Neural cell (in vitro differentiated cells): ENCODE measurements around the gene PTEN. TPM values are rescaled to one million over a fixed set of nuclear protein-coding genes. Genes with fewer than 3 reads are reported as not detected.

Source experiments
- H2AFZ ChIP-seq: fragments of 200-600, 300-800 bp; sonication (generic), shearing (Covaris generic); 2 replicates; pipeline ENCODE4 v1.6.0; 2014; ENCODE audit warnings: low read depth, mild to moderate bottlenecking, antibody characterized with exemption, low read length, moderate library complexity
- H3F3A ChIP-seq: fragments of 200-600 bp; shearing (Covaris generic); 2 replicates; pipeline ENCODE4 v1.6.1; 2016; ENCODE audit warnings: mild to moderate bottlenecking, moderate library complexity, mixed read lengths, antibody characterized with exemption, low read length; ENCODE audit not compliant: insufficient read depth, poor library complexity, severe bottlenecking
- H3K27ac ChIP-seq: fragments of 200-600, 300-800 bp; sonication (generic), shearing (Covaris generic); 2 replicates; pipeline ENCODE4 v1.5.1; 2014; ENCODE audit warnings: mild to moderate bottlenecking, low read length, moderate library complexity
- H3K27me3 ChIP-seq: fragments of 300-800, 200-600 bp; sonication (generic), shearing (Covaris generic); 2 replicates; pipeline ENCODE4 v1.6.0; 2014; ENCODE audit warnings: mild to moderate bottlenecking, low read depth, low read length, moderate library complexity; ENCODE audit not compliant: insufficient read depth
- H3K36me3 ChIP-seq: fragments of 300-800, 200-600 bp; sonication (generic), shearing (Covaris generic); 2 replicates; pipeline ENCODE4 v1.5.1; 2014; ENCODE audit warnings: mild to moderate bottlenecking, antibody characterized with exemption, low read length, moderate library complexity; ENCODE audit not compliant: insufficient read depth
- H3K4me2 ChIP-seq: fragments of 300-800, 200-600 bp; sonication (generic), shearing (Covaris generic); 2 replicates; pipeline ENCODE4 v1.6.0; 2014; ENCODE audit warnings: mild to moderate bottlenecking, low read length
- H3K4me3 ChIP-seq: fragments of 300-800, 200-600 bp; sonication (generic), shearing (Covaris generic); 2 replicates; pipeline ENCODE4 v1.5.1; 2014; ENCODE audit warnings: mild to moderate bottlenecking, low read length, moderate library complexity
- H3K79me2 ChIP-seq: fragments of 200-600 bp; shearing (Covaris generic); replicated peaks from 2 replicates; pipeline ENCODE4 v1.6.0; 2014; ENCODE audit warnings: mild to moderate bottlenecking, low read length, moderate library complexity; ENCODE audit not compliant: insufficient read depth
- H3K9ac ChIP-seq: fragments of 300-800, 200-600 bp; sonication (generic), shearing (Covaris generic); 2 replicates; pipeline ENCODE4 v1.6.1; 2016; ENCODE audit warnings: mild to moderate bottlenecking, low read length, mixed read lengths
- H3K9me2 ChIP-seq: fragments of 200-600 bp; shearing (Covaris generic); 2 replicates; pipeline ENCODE4 v1.6.1; 2016; ENCODE audit warnings: mild to moderate bottlenecking, low read length, mixed read lengths; ENCODE audit not compliant: insufficient read depth
- H3K9me3 ChIP-seq: fragments of 200-600, 300-800 bp; sonication (generic), shearing (Covaris generic); 2 replicates; pipeline ENCODE4 v1.6.1; 2016; ENCODE audit warnings: mild to moderate bottlenecking, mixed run types, low read length, moderate library complexity, mixed read lengths
- H4K20me1 ChIP-seq: fragments of 200-600 bp; shearing (Covaris generic); 2 replicates; pipeline ENCODE4 v1.6.1; 2016; ENCODE audit warnings: mild to moderate bottlenecking, mixed run types; ENCODE audit not compliant: insufficient read depth
- CTCF ChIP-seq: fragments of 450-650 bp; IDR thresholded peaks from 2 replicates; pipeline ENCODE4 v1.5.1; 2014; ENCODE audit warnings: antibody characterized with exemption, mild to moderate bottlenecking, moderate library complexity; ENCODE audit not compliant: poor library complexity, severe bottlenecking
- EP300 ChIP-seq: fragments of 450-650 bp; conservative IDR thresholded peaks from 2 replicates; pipeline ENCODE4 v1.6.1; 2014; ENCODE audit warnings: antibody characterized with exemption, mild to moderate bottlenecking, moderate library complexity; ENCODE audit not compliant: poor library complexity, severe bottlenecking
- EZH2 ChIP-seq: fragments of 200-600, 300-800 bp; shearing (Covaris generic), sonication (generic); IDR thresholded peaks from 2 replicates; pipeline ENCODE4 v1.6.1; 2014; ENCODE audit warnings: antibody characterized with exemption, low read length, borderline replicate concordance, mild to moderate bottlenecking; ENCODE audit not compliant: insufficient read depth, poor library complexity, severe bottlenecking
- MXI1 ChIP-seq: fragments of 450-650 bp; conservative IDR thresholded peaks from 2 replicates; pipeline ENCODE4 v1.6.1; 2014; ENCODE audit warnings: antibody characterized with exemption, mild to moderate bottlenecking; ENCODE audit not compliant: poor library complexity, severe bottlenecking
- POLR2AphosphoS5 ChIP-seq: IDR thresholded peaks from 2 replicates; pipeline ENCODE4 v1.6.1; 2012
- RAD21 ChIP-seq: fragments of 450-650 bp; conservative IDR thresholded peaks from 2 replicates; pipeline ENCODE4 v1.6.1; 2014; ENCODE audit warnings: antibody characterized with exemption, mild to moderate bottlenecking, moderate library complexity
- REST ChIP-seq: IDR thresholded peaks from 2 replicates; pipeline ENCODE4 v1.6.1; 2012; ENCODE audit warnings: borderline replicate concordance
- SMC3 ChIP-seq: fragments of 450-650 bp; conservative IDR thresholded peaks from 2 replicates; pipeline ENCODE4 v1.6.1; 2014; ENCODE audit warnings: antibody characterized with exemption, mild to moderate bottlenecking, moderate library complexity; ENCODE audit not compliant: poor library complexity
- TAF1 ChIP-seq: IDR thresholded peaks from 2 replicates; pipeline ENCODE4 v1.6.1; 2012; ENCODE audit warnings: low read depth
- polyA plus RNA-seq: library from polyadenylated mRNA; depleted of rRNA; stranded (reverse); fragments of >200 nt; gene quantifications from 2 replicates; pipeline ENCODE4 v1.2.3, GENCODE V29; 2014

PTEN gene
- polyA plus RNA-seq, 1 donor from 2014 or later: 47.3 TPM

DNA sequence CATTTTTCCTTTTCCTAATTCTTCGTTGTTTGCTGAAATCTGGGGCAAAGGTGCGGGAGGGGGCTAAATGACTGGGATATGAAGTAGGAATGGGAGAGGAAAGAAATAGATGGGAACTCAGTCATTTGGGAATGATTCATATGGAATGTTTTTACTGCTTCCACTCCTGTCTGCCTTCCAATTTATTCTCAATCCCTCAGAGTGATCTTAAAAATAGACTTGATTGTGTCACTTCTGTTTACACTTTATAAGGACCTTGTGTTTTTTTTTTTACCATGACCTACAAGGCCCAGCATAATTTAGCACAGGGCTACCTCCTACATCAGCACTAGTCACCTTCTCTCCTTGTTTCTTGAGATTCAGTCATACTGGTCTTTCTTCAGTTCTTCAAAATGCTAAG is 97.9 kb downstream of the PTEN start:
- TF ChIP-seq EP300 (no peak), POLR2AphosphoS5 (no peak), REST (no peak), TAF1 (no peak), CTCF (no peak), MXI1 (no peak), SMC3 (no peak), RAD21 (no peak), EZH2 (no peak)
- H3F3A ChIP-seq: no peaks in the 10 kb centered on the region
- H3K9me2 ChIP-seq: no peaks in the 10 kb centered on the region
- no peaks in the 10 kb centered on the region for H3K9me3 ChIP-seq
- no peaks in the 10 kb centered on the region for H4K20me1 ChIP-seq
- H3K4me2 ChIP-seq: no peak overlapping the region
- H3K36me3 ChIP-seq: peaks cover 5% of the 10 kb centered on the region
- H3K9ac ChIP-seq: no peak overlapping the region
- no peaks in the 10 kb centered on the region for H3K27me3 ChIP-seq
- no peaks in the 10 kb centered on the region for H3K79me2 ChIP-seq
- no peak overlapping the region for H2AFZ ChIP-seq
- H3K27ac ChIP-seq: no peak overlapping the region
- no peak overlapping the region for H3K4me3 ChIP-seq

- Histone ChIP-seq H3K4me2 (no peak overlapping the region), H2AFZ (no peak overlapping the region), H3K79me2 (no peaks in the 10 kb centered on the region), H3K9me3 (no peaks in the 10 kb centered on the region), H3K4me3 (no peak overlapping the region), H3K9ac (no peak overlapping the region), H4K20me1 (no peaks in the 10 kb centered on the region), H3K27ac (no peak overlapping the region), H3F3A (no peaks in the 10 kb centered on the region), H3K27me3 (no peaks in the 10 kb centered on the region), H3K9me2 (no peaks in the 10 kb centered on the region), H3K36me3 (no peaks in the 10 kb centered on the region)
- TF ChIP-seq REST: no peak
- TF ChIP-seq RAD21: no peak
- no peak for TF ChIP-seq SMC3
- TF ChIP-seq POLR2AphosphoS5: no peak
- TF ChIP-seq EP300: no peak
- TF ChIP-seq CTCF: no peak
- TF ChIP-seq EZH2: no peak
- TF ChIP-seq TAF1: no peak
Observed at GRCh38 chr10:87966459-87966858, 103.0 kb downstream of the PTEN start.
